HEK293T (cell line): ENCODE measurements around the gene RASA3.

Experiments used
- CTCF ChIA-PET: fragments of 350-600 bp; formaldehyde crosslinking; extraction: SDS; loops from one replicate; lab custom pipeline; 2021; ENCODE audit warnings: antibody characterized with exemption, inconsistent platforms; lab: Yijun Ruan, JAX
- POLR2A ChIA-PET: fragments of 350-600 bp; formaldehyde crosslinking; extraction: SDS; loops from one replicate; lab custom pipeline; 2020; ENCODE audit warnings: antibody characterized with exemption, inconsistent platforms; lab: Yijun Ruan, JAX
- DNase-seq: peaks from one replicate; pipeline ENCODE4 v3.0.0; 2012; ENCODE audit warnings: mixed read lengths; ENCODE audit errors: extremely low spot score
- ARNT ChIP-seq: fragments of 450-650 bp; IDR thresholded peaks from 2 replicates; pipeline ENCODE4 v1.6.1; 2017; ENCODE audit warnings: mild to moderate bottlenecking
- BHLHE40 ChIP-seq: fragments of 450-650 bp; IDR thresholded peaks from 2 replicates; pipeline ENCODE4 v1.6.1; 2016; ENCODE audit warnings: mild to moderate bottlenecking, moderate library complexity, borderline replicate concordance
- CTBP1 ChIP-seq: fragments of 450-650 bp; IDR thresholded peaks from 2 replicates; pipeline ENCODE4 v1.6.1; 2016; ENCODE audit warnings: borderline replicate concordance
- ELF4 ChIP-seq: fragments of 450-650 bp; IDR thresholded peaks from 2 replicates; pipeline ENCODE4 v1.6.1; 2017; ENCODE audit warnings: antibody characterized with exemption
- FOXA1 ChIP-seq: fragments of 450-650 bp; IDR thresholded peaks from 2 replicates; pipeline ENCODE4 v1.6.1; 2016; ENCODE audit warnings: mild to moderate bottlenecking
- FOXK2 ChIP-seq: fragments of 450-650 bp; IDR thresholded peaks from 2 replicates; pipeline ENCODE4 v1.6.1; 2016; ENCODE audit warnings: mild to moderate bottlenecking
- FOXM1 ChIP-seq: fragments of 450-650 bp; IDR thresholded peaks from 2 replicates; pipeline ENCODE4 v1.6.1; 2017; ENCODE audit warnings: mild to moderate bottlenecking, borderline replicate concordance
- HDGF ChIP-seq: fragments of 450-650 bp; IDR thresholded peaks from 2 replicates; pipeline ENCODE4 v1.6.1; 2017; ENCODE audit warnings: antibody characterized with exemption, borderline replicate concordance
- L3MBTL2 ChIP-seq: fragments of 450-650 bp; conservative IDR thresholded peaks from 2 replicates; pipeline ENCODE4 v1.6.1; 2016; ENCODE audit warnings: mild to moderate bottlenecking
- NFRKB ChIP-seq: fragments of 450-650 bp; IDR thresholded peaks from 2 replicates; pipeline ENCODE4 v1.6.1; 2016; ENCODE audit warnings: mild to moderate bottlenecking, moderate library complexity
- SP1 ChIP-seq: fragments of 450-650 bp; IDR thresholded peaks from 2 replicates; pipeline ENCODE4 v1.6.1; 2017
- SUZ12 ChIP-seq: fragments of 450-650 bp; IDR thresholded peaks from 2 replicates; pipeline ENCODE4 v1.6.1; 2016; ENCODE audit warnings: mild to moderate bottlenecking
- ZNF384 ChIP-seq: fragments of 450-650 bp; IDR thresholded peaks from 2 replicates; pipeline ENCODE4 v1.6.1; 2016
- TF ChIP-seq, protein P1 (sequence below): fragments of 450-650 bp; IDR thresholded peaks from 2 replicates; pipeline ENCODE4 v1.6.1; 2016

Gene RASA3

GRCh38 chr13:114082849-114083645 is 49.4 kb downstream of the RASA3 start:
- TF ChIP-seq FOXM1 (no peak), ARNT (no peak)
- no peak for DNase-seq
- ChIA-PET CTCF (no interaction called here), POLR2A (no interaction called here)

- CTCF ChIA-PET = no interaction called here
- DNase-seq = no peak
- POLR2A ChIA-PET = no interaction called here
- no peak for TF ChIP-seq L3MBTL2
- no peak for TF ChIP-seq SP1
- no peak for TF ChIP-seq BHLHE40
- TF ChIP-seq ELF4 = no peak
Measured at GRCh38 chr13:114081761-114082681, 50.4 kb downstream of the RASA3 start.

- DNase-seq = no peak
- CTCF ChIA-PET = no interaction called here
- POLR2A ChIA-PET = no interaction called here
- TF ChIP-seq L3MBTL2 = no peak
Measured at GRCh38 chr13:114080739-114081561, 51.5 kb downstream of the RASA3 start.

DNA sequence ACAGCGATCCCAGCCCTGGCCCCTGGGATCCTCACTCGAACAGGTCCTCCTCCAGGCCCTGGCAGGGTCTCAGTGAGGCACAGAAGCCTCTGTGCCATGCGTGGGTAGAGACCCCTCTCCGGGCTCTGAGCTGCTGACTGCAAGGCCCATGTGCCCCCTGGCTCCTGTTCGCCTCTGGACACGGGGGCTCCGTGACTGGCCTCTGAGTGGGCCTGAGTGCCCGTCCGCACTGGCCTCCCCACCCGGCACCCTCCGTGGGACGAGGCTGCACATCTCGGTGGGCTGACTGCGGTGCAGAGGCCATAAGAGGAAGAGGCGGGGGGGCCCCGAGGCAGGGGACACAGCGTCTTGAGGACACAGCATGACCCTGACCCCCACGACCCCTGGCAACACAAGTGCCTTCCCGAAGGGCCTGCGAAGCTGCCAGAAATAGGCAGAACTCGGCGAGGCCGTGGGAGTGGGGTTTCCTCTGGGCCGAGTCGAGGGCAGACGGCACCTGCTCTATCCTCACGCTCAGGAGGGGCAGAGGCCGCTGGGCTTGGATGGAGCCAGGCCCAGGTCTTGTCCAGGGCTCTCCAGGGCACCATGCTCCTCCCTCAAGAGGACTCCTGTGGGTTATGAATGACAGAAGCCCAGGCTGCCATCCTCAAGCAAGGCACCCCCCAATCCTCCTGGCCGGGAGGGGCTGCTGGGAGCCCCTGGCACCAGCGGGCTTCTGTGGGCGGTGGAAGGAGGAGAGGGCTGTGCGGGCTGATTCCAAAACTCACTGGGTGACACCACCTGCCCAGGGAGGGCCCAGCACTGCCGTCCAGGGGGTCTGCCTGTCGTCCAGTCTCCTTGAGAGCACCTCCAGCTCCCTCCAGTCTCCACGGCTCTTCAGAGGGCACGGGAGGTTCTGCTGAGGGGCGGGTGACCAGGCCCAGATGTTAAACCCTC is 52.6 kb downstream of the RASA3 start:
- no peak for DNase-seq
- TF ChIP-seq ARNT (no peak), ELF4 (no peak), ZNF384 (no peak), HDGF (no peak), L3MBTL2 (no peak), CTBP1 (no peak), FOXM1 (no peak), FOXK2 (no peak), SUZ12 (no peak), NFRKB (no peak), BHLHE40 (no peak), FOXA1 (no peak)
- TF ChIP-seq, protein P1, sequence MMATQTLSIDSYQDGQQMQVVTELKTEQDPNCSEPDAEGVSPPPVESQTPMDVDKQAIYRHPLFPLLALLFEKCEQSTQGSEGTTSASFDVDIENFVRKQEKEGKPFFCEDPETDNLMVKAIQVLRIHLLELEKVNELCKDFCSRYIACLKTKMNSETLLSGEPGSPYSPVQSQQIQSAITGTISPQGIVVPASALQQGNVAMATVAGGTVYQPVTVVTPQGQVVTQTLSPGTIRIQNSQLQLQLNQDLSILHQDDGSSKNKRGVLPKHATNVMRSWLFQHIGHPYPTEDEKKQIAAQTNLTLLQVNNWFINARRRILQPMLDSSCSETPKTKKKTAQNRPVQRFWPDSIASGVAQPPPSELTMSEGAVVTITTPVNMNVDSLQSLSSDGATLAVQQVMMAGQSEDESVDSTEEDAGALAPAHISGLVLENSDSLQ = no peak
- ChIA-PET POLR2A (no interaction called here), CTCF (no interaction called here)

DNA sequence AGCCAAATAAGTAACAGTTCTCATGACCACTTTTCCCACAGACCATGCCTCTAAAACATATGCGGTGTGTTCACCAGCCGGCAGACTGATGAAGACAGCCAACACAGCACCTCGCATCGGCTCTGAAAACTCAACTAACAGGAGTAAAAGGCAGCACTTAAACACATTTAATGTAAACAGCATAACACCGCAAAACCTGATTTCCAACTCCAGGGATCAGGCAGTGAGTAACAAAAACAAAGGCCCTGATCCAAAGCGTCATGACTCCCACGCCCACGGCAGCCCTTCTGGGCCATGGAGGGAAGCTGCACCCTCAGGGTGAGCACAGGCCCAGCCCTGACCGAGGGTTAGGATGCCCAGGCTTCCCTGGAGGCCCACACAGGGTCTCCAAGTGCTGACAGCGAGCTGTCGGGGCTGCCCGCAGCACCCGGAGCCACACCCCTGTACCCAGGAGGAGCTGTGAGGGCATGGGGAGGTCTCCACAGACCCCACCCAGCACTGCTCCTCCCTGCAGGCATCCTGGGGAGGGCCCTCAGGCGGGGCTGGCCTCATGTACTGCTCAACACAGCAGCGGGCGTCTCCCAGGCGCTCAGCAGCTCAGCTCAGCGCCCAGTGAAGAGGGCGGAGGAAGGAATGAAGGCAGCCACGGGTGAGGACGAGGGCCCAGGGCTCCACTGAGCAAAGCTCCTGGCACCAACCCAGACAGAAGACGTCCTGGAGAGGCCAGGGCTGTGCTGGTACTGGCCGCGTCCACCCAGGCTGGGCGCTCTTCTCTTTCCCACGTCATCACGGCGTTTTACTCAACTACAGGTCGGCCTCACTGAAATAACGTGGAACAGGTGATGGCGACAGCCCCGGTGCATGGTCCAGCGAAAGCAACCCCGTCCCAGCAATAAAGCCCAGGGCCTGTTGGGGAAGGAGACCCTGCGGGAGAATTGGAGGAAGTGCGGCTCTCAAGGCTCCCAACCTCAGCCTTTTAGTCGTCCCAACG is 53.7 kb downstream of the RASA3 start:
- DNase-seq = no peak
- ChIA-PET CTCF (no interaction called here), POLR2A (no interaction called here)
- TF ChIP-seq FOXM1 = no peak
- no peak for TF ChIP-seq FOXA1

GRCh38 chr13:114077933-114078325 is 54.5 kb downstream of the RASA3 start:
- DNase-seq = no peak
- POLR2A ChIA-PET = no interaction called here
- CTCF ChIA-PET = no interaction called here
- no peak for TF ChIP-seq NFRKB
- TF ChIP-seq ZNF384 = peak; percentile 45; the same call in 1 of the 2 replicates
